HEK293T (cell line): ENCODE results near the gene TMEM273.

Experiments
- FOXA1 ChIP-seq: fragments of 450-650 bp; IDR thresholded peaks from 2 replicates; pipeline ENCODE4 v1.6.1; 2016; ENCODE audit warnings: mild to moderate bottlenecking
- FOXK2 ChIP-seq: fragments of 450-650 bp; IDR thresholded peaks from 2 replicates; pipeline ENCODE4 v1.6.1; 2016; ENCODE audit warnings: mild to moderate bottlenecking
- HDGF ChIP-seq: fragments of 450-650 bp; IDR thresholded peaks from 2 replicates; pipeline ENCODE4 v1.6.1; 2017; ENCODE audit warnings: antibody characterized with exemption, borderline replicate concordance
- TF ChIP-seq, protein P1 (sequence below): fragments of 450-650 bp; IDR thresholded peaks from 2 replicates; pipeline ENCODE4 v1.6.1; 2016

GRCh38 chr10:49200854-49201253, 12.7 kb upstream of the TMEM273 start:
- TF ChIP-seq, protein P1, sequence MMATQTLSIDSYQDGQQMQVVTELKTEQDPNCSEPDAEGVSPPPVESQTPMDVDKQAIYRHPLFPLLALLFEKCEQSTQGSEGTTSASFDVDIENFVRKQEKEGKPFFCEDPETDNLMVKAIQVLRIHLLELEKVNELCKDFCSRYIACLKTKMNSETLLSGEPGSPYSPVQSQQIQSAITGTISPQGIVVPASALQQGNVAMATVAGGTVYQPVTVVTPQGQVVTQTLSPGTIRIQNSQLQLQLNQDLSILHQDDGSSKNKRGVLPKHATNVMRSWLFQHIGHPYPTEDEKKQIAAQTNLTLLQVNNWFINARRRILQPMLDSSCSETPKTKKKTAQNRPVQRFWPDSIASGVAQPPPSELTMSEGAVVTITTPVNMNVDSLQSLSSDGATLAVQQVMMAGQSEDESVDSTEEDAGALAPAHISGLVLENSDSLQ: no peak
- TF ChIP-seq FOXA1 (no peak), HDGF (no peak), FOXK2 (no peak)
